Activated CD4-positive, alpha-beta T cell treated with anti-CD3 and anti-CD28 coated beads, Interleukin-2, amount 50 U/mL, for 4 hours (primary cell): ENCODE measurements around the gene STEAP1B.
"Not testable (repeated sequence)": the region's sequence is repeated elsewhere in the genome, so short reads cannot be mapped to it uniquely, and the experiment has no call there.

Experiments used
- DNase-seq, 2 experiments: peaks; one replicate each; pipeline ENCODE4 v3.0.0-alpha.2; 2020

The STEAP1B gene

GRCh38 chr7:22452142-22452959, 47.6 kb downstream of the STEAP1B start:
- DNase-seq = peak in 1 of 2 experiments; percentile 2

GRCh38 chr7:22450013-22450412, 50.0 kb downstream of the STEAP1B start:
- not testable (repeated sequence) for DNase-seq

GRCh38 chr7:22447762-22448161, 52.2 kb downstream of the STEAP1B start:
- DNase-seq = no peak

- no peak for DNase-seq
Observed at GRCh38 chr7:22447008-22447407, 53.0 kb downstream of the STEAP1B start.

- DNase-seq = no peak
Observed at GRCh38 chr7:22445853-22446252, 54.1 kb downstream of the STEAP1B start.

GRCh38 chr7:22445140-22445743, 54.7 kb downstream of the STEAP1B start:
- DNase-seq = no peak

- DNase-seq = no peak
Observed at GRCh38 chr7:22444181-22444971, 55.6 kb downstream of the STEAP1B start.

- no peak for DNase-seq
Observed at GRCh38 chr7:22443370-22444180, 56.4 kb downstream of the STEAP1B start.

GRCh38 chr7:22442882-22443369, 57.1 kb downstream of the STEAP1B start:
- no peak for DNase-seq

GRCh38 chr7:22442187-22442881, 57.7 kb downstream of the STEAP1B start:
- no peak for DNase-seq

GRCh38 chr7:22441157-22441556, 58.8 kb downstream of the STEAP1B start:
- no peak for DNase-seq

- no peak for DNase-seq
Observed at GRCh38 chr7:22438994-22439393, 61.0 kb downstream of the STEAP1B start.

GRCh38 chr7:22436552-22436951, 63.4 kb downstream of the STEAP1B start:
- DNase-seq = not testable (repeated sequence)

- DNase-seq = no peak
Observed at GRCh38 chr7:22435720-22436119, 64.3 kb downstream of the STEAP1B start.

GRCh38 chr7:22435105-22435504, 64.9 kb downstream of the STEAP1B start:
- no peak for DNase-seq

- no peak for DNase-seq
Observed at GRCh38 chr7:22433710-22434460, 66.1 kb downstream of the STEAP1B start.

- DNase-seq = not testable (repeated sequence)
Observed at GRCh38 chr7:22433165-22433700, 66.8 kb downstream of the STEAP1B start.

GRCh38 chr7:22432203-22432718, 67.7 kb downstream of the STEAP1B start:
- no peak for DNase-seq

GRCh38 chr7:22430457-22430856, 69.5 kb downstream of the STEAP1B start:
- DNase-seq = no peak

- DNase-seq = no peak
Observed at GRCh38 chr7:22429386-22429785, 70.6 kb downstream of the STEAP1B start.

GRCh38 chr7:22427855-22428254, 72.1 kb downstream of the STEAP1B start:
- DNase-seq = no peak
